Esophagus squamous epithelium (tissue), 5 donors: ENCODE measurements around the gene DCAF5. TPM values are rescaled to one million over a fixed set of nuclear protein-coding genes. Genes with fewer than 3 reads are reported as not detected.
"Not testable (repeated sequence)": the region's sequence is repeated elsewhere in the genome, so short reads cannot be mapped to it uniquely, and the experiment has no call there.

Experiments
- DNase-seq: peaks from one replicate; lab custom pipeline; 2025; lab: John Stamatoyannopoulos, UW
- H3K27ac ChIP-seq, 4 donors: fragments of 200-600 bp; sonication (generic); one replicate each; pipeline ENCODE4 v1.5.1; 2016 to 2019; ENCODE audit warnings: mild to moderate bottlenecking in 1 of 4
- H3K27me3 ChIP-seq, 4 donors: fragments of 200-600 bp; sonication (generic); 1 replicate in 3 of 4; 2 replicates in 1 of 4; pipeline versions ENCODE4 v1.5.1 to v1.6.0; 2017 to 2021; ENCODE audit warnings: antibody characterized with exemption in 1 of 4
- H3K36me3 ChIP-seq, 3 donors: fragments of 200-600 bp; sonication (generic); one replicate each; pipeline ENCODE4 v1.5.1; 2016 to 2019
- H3K4me1 ChIP-seq, 3 donors: fragments of 200-600 bp; sonication (generic); one replicate each; pipeline ENCODE4 v1.5.1; 2017 to 2019
- H3K4me3 ChIP-seq, 4 donors: fragments of 200-600 bp; sonication (generic); 1 replicate in 3 of 4; 2 replicates in 1 of 4; pipeline ENCODE4 v1.5.1; 2016 to 2019; ENCODE audit warnings: mild to moderate bottlenecking in 2 of 4, moderate library complexity in 1 of 4
- H3K9me3 ChIP-seq, 3 donors: fragments of 200-600 bp; sonication (generic); one replicate each; pipeline ENCODE4 v1.5.1; 2016 to 2019
- CTCF ChIP-seq, 6 experiments: fragments of 450-650 bp in 4 of 6; fragments of 200-600 bp in 2 of 6; sonication (generic) in 2 of 6; IDR thresholded peaks; one replicate each; pipeline ENCODE4 v1.5.1; 2016 to 2019; ENCODE audit warnings: antibody characterized with exemption in 6 of 6, mild to moderate bottlenecking in 4 of 6, moderate library complexity in 4 of 6
- POLR2A ChIP-seq, 4 donors: fragments of 450-650 bp; IDR thresholded peaks; one replicate each; pipeline ENCODE4 v1.6.1; 2017; ENCODE audit warnings: antibody characterized with exemption in 4 of 4, mild to moderate bottlenecking in 4 of 4, moderate library complexity in 3 of 4
- WGBS, 2 donors: methylation state at CpG; one replicate each; pipeline ENCODE4 v1.1.5; 2018; 5-methylcytosine and 5-hydroxymethylcytosine counted together
- intact Hi-C: fragments of 100-400 bp; cut with DNase I; formaldehyde crosslinking; loops from one replicate; pipeline ENCODE4 v1.15.0; 2022
- total RNA-seq, 4 donors: library from RNA; depleted of rRNA; stranded (reverse); fragments of >200 nt; gene quantifications; one replicate each; pipeline ENCODE4 v1.1.0, GENCODE V29; 2016
- donor health status: DM: yes; HTN: yes; CAD: no.

Gene DCAF5
- total RNA-seq, 4 donors from 2014 or later: 12.4 to 34.7 (median 20.9) TPM

GRCh38 chr14:69023035-69023434, 129.9 kb downstream of the DCAF5 start:
- DNase-seq: no peak
- no peak overlapping the region for H3K4me3 ChIP-seq
- H3K4me1 ChIP-seq: no peaks in the 10 kb centered on the region
- H3K27ac ChIP-seq: no peak overlapping the region
- WGBS, 2 donors: 88 to 94% methylated on average over 1 to 4 of the region's 4 CpGs
- H3K36me3 ChIP-seq: no peaks in the 10 kb centered on the region
- no peaks in the 10 kb centered on the region for H3K27me3 ChIP-seq
- no peaks in the 10 kb centered on the region for H3K9me3 ChIP-seq
- TF ChIP-seq POLR2A (IDR thresholded peaks at IDR 0.05): no peak
- no peak for TF ChIP-seq CTCF (IDR thresholded peaks at IDR 0.05)
- intact Hi-C loops: no loop called here

GRCh38 chr14:69022093-69022492, 130.8 kb downstream of the DCAF5 start:
- DNase-seq, intact Hi-C loops, H3K4me3 ChIP-seq, H3K27me3 ChIP-seq, H3K9me3 ChIP-seq, H3K4me1 ChIP-seq, H3K27ac ChIP-seq, H3K36me3 ChIP-seq: not testable (repeated sequence)
- WGBS, 2 donors: 91 to 92% methylated on average over 8 of the region's 8 CpGs

- no peaks in the 10 kb centered on the region for H3K9me3 ChIP-seq
- 50 to 57% methylated on average over 1 of the region's 4 CpGs for WGBS, 2 donors
- H3K27me3 ChIP-seq: no peaks in the 10 kb centered on the region
- intact Hi-C loops: no loop called here
- DNase-seq: no peak
- H3K4me3 ChIP-seq: no peak overlapping the region
- no peak for TF ChIP-seq POLR2A (IDR thresholded peaks at IDR 0.05)
- no peak for TF ChIP-seq CTCF (IDR thresholded peaks at IDR 0.05)
- no peaks in the 10 kb centered on the region for H3K4me1 ChIP-seq
- H3K27ac ChIP-seq: no peak overlapping the region
- H3K36me3 ChIP-seq: no peaks in the 10 kb centered on the region
Measured at GRCh38 chr14:69017706-69018105, 135.2 kb downstream of the DCAF5 start.

GRCh38 chr14:69014829-69015259, 138.1 kb downstream of the DCAF5 start:
- TF ChIP-seq POLR2A (IDR thresholded peaks at IDR 0.05): no peak
- no peak for TF ChIP-seq CTCF (IDR thresholded peaks at IDR 0.05)
- no peaks in the 10 kb centered on the region for H3K4me1 ChIP-seq
- intact Hi-C loops: no loop called here
- no peaks in the 10 kb centered on the region for H3K27me3 ChIP-seq
- WGBS, 2 donors: 70 to 84% methylated on average over 5 to 6 of the region's 6 CpGs
- H3K4me3 ChIP-seq: no peak overlapping the region
- H3K27ac ChIP-seq: no peak overlapping the region
- no peak for DNase-seq
- no peaks in the 10 kb centered on the region for H3K36me3 ChIP-seq
- no peaks in the 10 kb centered on the region for H3K9me3 ChIP-seq

GRCh38 chr14:69013943-69014782, 138.8 kb downstream of the DCAF5 start:
- Histone ChIP-seq H3K9me3 (no peaks in the 10 kb centered on the region), H3K4me1 (no peaks in the 10 kb centered on the region), H3K27ac (no peak overlapping the region), H3K27me3 (no peaks in the 10 kb centered on the region), H3K36me3 (no peaks in the 10 kb centered on the region), H3K4me3 (no peak overlapping the region)
- TF ChIP-seq CTCF (IDR thresholded peaks at IDR 0.05): no peak
- no peak for TF ChIP-seq POLR2A (IDR thresholded peaks at IDR 0.05)
- no peak for DNase-seq
- 75 to 78% methylated on average over 8 of the region's 12 CpGs for WGBS, 2 donors
- intact Hi-C loops: no loop called here
